ENCODE data around the gene DAAM1. TPM values are rescaled to one million over a fixed set of nuclear protein-coding genes. Genes with fewer than 3 reads are reported as not detected.

The DAAM1 gene
- total RNA-seq, 2 experiments from 2014 or later = 8.3 to 10.5 TPM

GRCh38 chr14:59251811-59252771 lies 63.6 kb downstream of the DAAM1 start:
- Mint-ChIP-seq H3K27ac (no peak overlapping the region), H3K4me3 (no peak overlapping the region), H3K36me3 (peaks cover 2% of the 10 kb centered on the region), H3K9me3 (no peaks in the 10 kb centered on the region), H3K4me1 (ENCODE audit: low read depth) (no peaks in the 10 kb centered on the region), H3K27me3 (no peaks in the 10 kb centered on the region)
- no peak for DNase-seq
- ChIA-PET POLR2A (no interaction called here), CTCF (no interaction called here)
- intact Hi-C loops (cut with micrococcal nuclease) = no loop called here

GRCh38 chr14:59252772-59253500 lies 64.5 kb downstream of the DAAM1 start:
- intact Hi-C loops (cut with micrococcal nuclease) = no loop called here
- Mint-ChIP-seq H3K27me3 (no peaks in the 10 kb centered on the region), H3K36me3 (peaks cover 5% of the 10 kb centered on the region), H3K4me1 (ENCODE audit: low read depth) (no peaks in the 10 kb centered on the region), H3K9me3 (no peaks in the 10 kb centered on the region), H3K27ac (no peak overlapping the region), H3K4me3 (no peak overlapping the region)
- ChIA-PET CTCF (no interaction called here), POLR2A (no interaction called here)
- no peak for DNase-seq

- no peak for DNase-seq
- intact Hi-C loops (cut with micrococcal nuclease) = no loop called here
- peaks cover 3% of the 10 kb centered on the region for H3K36me3 Mint-ChIP-seq
- H3K27ac Mint-ChIP-seq = no peak overlapping the region
- H3K4me3 Mint-ChIP-seq = no peak overlapping the region
- no peaks in the 10 kb centered on the region for H3K27me3 Mint-ChIP-seq
- no peaks in the 10 kb centered on the region for H3K9me3 Mint-ChIP-seq
- CTCF ChIA-PET = no interaction called here
- POLR2A ChIA-PET = no interaction called here
- no peaks in the 10 kb centered on the region for H3K4me1 Mint-ChIP-seq (ENCODE audit: low read depth)
Measured at GRCh38 chr14:59253527-59253926, 65.1 kb downstream of the DAAM1 start.

GRCh38 chr14:59254146-59254910 lies 65.9 kb downstream of the DAAM1 start:
- Mint-ChIP-seq H3K9me3 (no peaks in the 10 kb centered on the region), H3K27me3 (no peaks in the 10 kb centered on the region), H3K4me1 (ENCODE audit: low read depth) (no peaks in the 10 kb centered on the region), H3K36me3 (peaks cover 3% of the 10 kb centered on the region), H3K4me3 (no peak overlapping the region), H3K27ac (no peak overlapping the region)
- POLR2A ChIA-PET = no interaction called here
- intact Hi-C loops (cut with micrococcal nuclease) = no loop called here
- no peak for DNase-seq
- CTCF ChIA-PET = no interaction called here

GRCh38 chr14:59254911-59255545 lies 66.6 kb downstream of the DAAM1 start:
- CTCF ChIA-PET = no interaction called here
- Mint-ChIP-seq H3K27me3 (no peaks in the 10 kb centered on the region), H3K27ac (no peak overlapping the region), H3K4me1 (ENCODE audit: low read depth) (no peaks in the 10 kb centered on the region), H3K4me3 (no peak overlapping the region), H3K9me3 (no peaks in the 10 kb centered on the region), H3K36me3 (peaks cover 3% of the 10 kb centered on the region)
- DNase-seq = no peak
- intact Hi-C loops (cut with micrococcal nuclease) = no loop called here
- POLR2A ChIA-PET = no interaction called here

GRCh38 chr14:59256331-59256730 lies 67.9 kb downstream of the DAAM1 start:
- Mint-ChIP-seq H3K9me3 (no peaks in the 10 kb centered on the region), H3K4me3 (no peak overlapping the region), H3K27ac (no peak overlapping the region), H3K4me1 (ENCODE audit: low read depth) (no peaks in the 10 kb centered on the region), H3K36me3 (peaks cover 3% of the 10 kb centered on the region), H3K27me3 (no peaks in the 10 kb centered on the region)
- no peak for DNase-seq
- CTCF ChIA-PET = no interaction called here
- POLR2A ChIA-PET = interaction anchor here (0.6 kb wide), 1 partner anchor 8 kb away, joined by 3 read pairs; no protein-coding TSS in a partner anchor
- intact Hi-C loops (cut with micrococcal nuclease) = no loop called here

- DNase-seq = no peak
- Mint-ChIP-seq H3K27ac (no peak overlapping the region), H3K9me3 (no peaks in the 10 kb centered on the region), H3K27me3 (no peaks in the 10 kb centered on the region), H3K4me3 (no peak overlapping the region), H3K36me3 (peaks cover 24% of the 10 kb centered on the region), H3K4me1 (ENCODE audit: low read depth) (peaks cover 9% of the 10 kb centered on the region)
- intact Hi-C loops (cut with micrococcal nuclease) = no loop called here
- ChIA-PET POLR2A (no interaction called here), CTCF (no interaction called here)
Measured at GRCh38 chr14:59261334-59261733, 72.9 kb downstream of the DAAM1 start.

GRCh38 chr14:59262717-59263454 lies 74.4 kb downstream of the DAAM1 start:
- peaks cover 16% of the 10 kb centered on the region for H3K4me1 Mint-ChIP-seq (ENCODE audit: low read depth)
- no peaks in the 10 kb centered on the region for H3K27me3 Mint-ChIP-seq
- no peaks in the 10 kb centered on the region for H3K9me3 Mint-ChIP-seq
- H3K4me3 Mint-ChIP-seq = no peak overlapping the region
- no peak overlapping the region for H3K27ac Mint-ChIP-seq
- ChIA-PET CTCF (no interaction called here), POLR2A (interaction anchor here (1.0 kb wide), 1 partner anchor 12 kb away, joined by 4 read pairs; no protein-coding TSS in a partner anchor)
- H3K36me3 Mint-ChIP-seq = peaks cover 27% of the 10 kb centered on the region
- intact Hi-C loops (cut with micrococcal nuclease) = no loop called here
- no peak for DNase-seq

GRCh38 chr14:59265808-59266207 lies 77.3 kb downstream of the DAAM1 start:
- H3K9me3 Mint-ChIP-seq = no peaks in the 10 kb centered on the region
- peak; percentile 68 for DNase-seq
- no peak overlapping the region for H3K4me3 Mint-ChIP-seq
- peaks cover 18% of the 10 kb centered on the region for H3K4me1 Mint-ChIP-seq (ENCODE audit: low read depth)
- intact Hi-C loops (cut with micrococcal nuclease) = no loop called here
- H3K27ac Mint-ChIP-seq = no peak overlapping the region
- ChIA-PET POLR2A (interaction anchor here (1.3 kb wide), 1 partner anchor 10 kb away, joined by 6 read pairs; no protein-coding TSS in a partner anchor), CTCF (no interaction called here)
- H3K36me3 Mint-ChIP-seq = peaks cover 39% of the 10 kb centered on the region
- no peaks in the 10 kb centered on the region for H3K27me3 Mint-ChIP-seq

- no peak for DNase-seq
- ChIA-PET CTCF (interaction anchor here (1.2 kb wide), 1 partner anchor 177 kb away, joined by 3 read pairs; no protein-coding TSS in a partner anchor), POLR2A (interaction anchor here (1.3 kb wide), 1 partner anchor 9 kb away, joined by 6 read pairs; no protein-coding TSS in a partner anchor)
- no peak overlapping the region for H3K4me3 Mint-ChIP-seq
- H3K27me3 Mint-ChIP-seq = no peaks in the 10 kb centered on the region
- no peak overlapping the region for H3K27ac Mint-ChIP-seq
- H3K9me3 Mint-ChIP-seq = no peaks in the 10 kb centered on the region
- peaks cover 18% of the 10 kb centered on the region for H3K4me1 Mint-ChIP-seq (ENCODE audit: low read depth)
- peaks cover 39% of the 10 kb centered on the region for H3K36me3 Mint-ChIP-seq
- intact Hi-C loops (cut with micrococcal nuclease) = loop anchor here (1.0 kb wide), 1 partner anchor 8 kb away; no protein-coding TSS in a partner anchor
Measured at GRCh38 chr14:59267046-59267445, 78.6 kb downstream of the DAAM1 start.

- Mint-ChIP-seq H3K9me3 (no peaks in the 10 kb centered on the region), H3K4me1 (ENCODE audit: low read depth) (peaks cover 18% of the 10 kb centered on the region), H3K4me3 (no peak overlapping the region), H3K36me3 (peaks cover 39% of the 10 kb centered on the region), H3K27ac (no peak overlapping the region), H3K27me3 (no peaks in the 10 kb centered on the region)
- intact Hi-C loops (cut with micrococcal nuclease) = no loop called here
- no peak for DNase-seq
- POLR2A ChIA-PET = no interaction called here
- CTCF ChIA-PET = no interaction called here
Measured at GRCh38 chr14:59268011-59268410, 79.5 kb downstream of the DAAM1 start.
